DND-41 (cell line): ENCODE data around the gene TLR7.

Source experiments
- EZH2 ChIP-seq: IDR thresholded peaks from 3 replicates; pipeline ENCODE4 v1.6.1; 2012; ENCODE audit warnings: borderline replicate concordance, low read depth, mild to moderate bottlenecking, moderate library complexity, low read length, inconsistent platforms; ENCODE audit not compliant: severe bottlenecking
- TF ChIP-seq, protein P1 (sequence below): IDR thresholded peaks from 2 replicates; pipeline ENCODE4 v1.5.1; 2012; ENCODE audit warnings: borderline replicate concordance, low read length, moderate library complexity, mild to moderate bottlenecking; ENCODE audit not compliant: poor library complexity, severe bottlenecking; ENCODE audit errors: extremely low read depth

DNA sequence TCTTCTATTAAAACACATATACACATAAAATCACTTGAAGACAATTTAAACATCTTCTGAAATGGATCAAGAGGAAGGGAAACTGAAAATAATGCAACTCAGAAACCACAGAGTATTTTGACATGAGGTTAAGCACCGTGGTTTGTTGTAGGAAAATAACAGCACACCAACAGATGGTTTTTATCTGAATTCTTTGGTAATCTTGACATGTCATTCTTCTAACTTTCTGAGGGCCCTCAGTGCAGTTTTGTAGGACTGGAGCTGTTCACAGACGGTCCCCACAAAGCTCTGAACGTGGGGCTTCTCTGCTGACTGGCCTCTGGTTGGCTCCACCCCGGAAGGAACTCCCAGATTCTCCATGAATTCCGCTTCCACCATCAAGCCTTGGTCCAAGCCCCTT is 23.6 kb downstream of the TLR7 start:
- TF ChIP-seq, protein P1, sequence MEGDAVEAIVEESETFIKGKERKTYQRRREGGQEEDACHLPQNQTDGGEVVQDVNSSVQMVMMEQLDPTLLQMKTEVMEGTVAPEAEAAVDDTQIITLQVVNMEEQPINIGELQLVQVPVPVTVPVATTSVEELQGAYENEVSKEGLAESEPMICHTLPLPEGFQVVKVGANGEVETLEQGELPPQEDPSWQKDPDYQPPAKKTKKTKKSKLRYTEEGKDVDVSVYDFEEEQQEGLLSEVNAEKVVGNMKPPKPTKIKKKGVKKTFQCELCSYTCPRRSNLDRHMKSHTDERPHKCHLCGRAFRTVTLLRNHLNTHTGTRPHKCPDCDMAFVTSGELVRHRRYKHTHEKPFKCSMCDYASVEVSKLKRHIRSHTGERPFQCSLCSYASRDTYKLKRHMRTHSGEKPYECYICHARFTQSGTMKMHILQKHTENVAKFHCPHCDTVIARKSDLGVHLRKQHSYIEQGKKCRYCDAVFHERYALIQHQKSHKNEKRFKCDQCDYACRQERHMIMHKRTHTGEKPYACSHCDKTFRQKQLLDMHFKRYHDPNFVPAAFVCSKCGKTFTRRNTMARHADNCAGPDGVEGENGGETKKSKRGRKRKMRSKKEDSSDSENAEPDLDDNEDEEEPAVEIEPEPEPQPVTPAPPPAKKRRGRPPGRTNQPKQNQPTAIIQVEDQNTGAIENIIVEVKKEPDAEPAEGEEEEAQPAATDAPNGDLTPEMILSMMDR = no peak
- no peak for TF ChIP-seq EZH2
